GM11168 (cell line): ENCODE measurements around the gene AQP4.

ENCODE experiments used
- in situ Hi-C: fragments of 300-500 bp; cut with MboI; formaldehyde crosslinking; loops from one replicate; pipeline ENCODE4 v1.12.0; 2022; ENCODE audit warnings: low sequenced_read_pairs; ENCODE audit not compliant: unreplicated experiment

AQP4 gene

DNA sequence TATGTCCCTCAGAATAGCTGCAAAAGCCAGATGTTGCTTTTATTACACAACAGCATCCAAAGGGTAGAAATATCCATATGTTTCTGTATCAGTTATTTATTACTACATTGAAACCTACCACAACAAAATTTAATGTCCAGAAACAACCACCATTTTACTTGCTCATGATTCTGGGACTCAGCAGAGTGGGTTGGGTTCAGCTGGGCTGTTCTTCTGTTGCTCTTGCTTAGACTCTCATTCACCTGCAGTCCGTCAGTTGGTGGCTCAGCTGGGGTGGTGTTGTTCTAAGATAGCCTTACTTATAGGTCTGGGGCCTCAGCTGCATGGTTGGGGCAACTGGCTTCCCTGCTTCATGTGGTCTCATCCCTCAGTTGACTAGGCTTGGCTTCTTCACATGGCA lies 21.7 kb downstream of the AQP4 start:
- in situ Hi-C loops, result no loop called here

- in situ Hi-C loops, result no loop called here
Observed at GRCh38 chr18:26840965-26841364, 24.5 kb downstream of the AQP4 start.

GRCh38 chr18:26839609-26840008 lies 25.9 kb downstream of the AQP4 start:
- in situ Hi-C loops, result no loop called here

- in situ Hi-C loops, result no loop called here
Observed at GRCh38 chr18:26832302-26832701, 33.2 kb downstream of the AQP4 start.

DNA sequence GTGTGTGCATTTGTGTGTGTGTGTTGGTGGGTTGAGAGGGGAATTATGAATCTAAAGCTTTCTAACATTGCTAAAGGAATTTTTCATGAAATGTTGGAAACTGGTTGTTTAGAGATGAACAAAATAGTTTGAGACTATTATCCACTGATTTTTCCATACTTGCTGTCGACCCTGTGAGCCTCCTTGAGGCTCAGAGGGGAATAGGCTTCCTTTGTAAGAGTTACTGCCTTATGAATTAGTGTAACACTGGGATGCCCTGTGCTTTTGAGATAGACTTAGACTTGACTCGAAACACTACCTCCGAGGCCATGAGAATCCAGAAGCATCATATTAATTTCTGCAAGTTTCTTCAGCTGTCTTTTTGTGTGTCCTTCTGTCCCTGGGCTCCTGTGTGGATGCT lies 37.9 kb downstream of the AQP4 start:
- in situ Hi-C loops, result no loop called here

- in situ Hi-C loops, result no loop called here
Observed at GRCh38 chr18:26826656-26827235, 38.8 kb downstream of the AQP4 start.

- in situ Hi-C loops, result no loop called here
Observed at GRCh38 chr18:26821181-26821580, 44.3 kb downstream of the AQP4 start.

DNA sequence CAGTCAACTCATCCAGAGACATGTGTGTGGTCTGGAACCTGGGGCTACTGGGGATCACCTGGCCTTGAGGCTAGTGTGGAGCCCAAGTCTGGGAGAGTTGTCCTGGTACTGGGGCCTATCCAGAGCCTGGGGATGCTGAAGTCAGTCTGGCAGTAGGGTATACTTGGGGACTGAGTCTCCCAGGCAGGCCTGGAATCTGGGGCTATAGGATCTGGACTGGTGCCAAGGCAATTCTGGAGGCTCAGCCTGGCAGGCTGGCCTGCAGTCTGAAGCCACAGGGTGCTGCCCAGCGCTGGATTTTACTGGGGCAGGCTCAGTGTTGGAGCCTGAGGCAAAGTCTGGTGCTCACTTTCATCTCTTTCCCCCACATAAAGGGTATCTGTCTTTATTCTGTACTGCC lies 46.5 kb downstream of the AQP4 start:
- in situ Hi-C loops, result no loop called here

DNA sequence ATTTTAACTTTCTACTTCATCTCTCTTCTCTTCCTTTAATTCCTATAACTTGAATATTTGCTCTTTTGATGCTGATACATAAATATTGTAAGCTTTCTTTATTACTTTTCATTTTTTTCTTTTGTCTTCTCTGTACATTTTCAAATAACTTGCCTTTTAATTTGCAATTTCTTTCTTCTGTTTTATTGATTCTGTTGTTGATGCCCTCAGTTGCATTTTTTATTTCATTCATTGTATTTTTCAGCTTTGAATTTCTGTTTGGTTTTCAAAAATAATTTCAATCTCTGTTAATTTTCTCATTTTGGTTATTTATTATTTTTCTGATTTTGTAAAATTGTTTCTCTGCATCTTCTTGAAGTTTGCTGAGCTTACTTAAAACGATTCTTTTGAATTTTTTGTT lies 47.0 kb downstream of the AQP4 start:
- in situ Hi-C loops, result no loop called here

DNA sequence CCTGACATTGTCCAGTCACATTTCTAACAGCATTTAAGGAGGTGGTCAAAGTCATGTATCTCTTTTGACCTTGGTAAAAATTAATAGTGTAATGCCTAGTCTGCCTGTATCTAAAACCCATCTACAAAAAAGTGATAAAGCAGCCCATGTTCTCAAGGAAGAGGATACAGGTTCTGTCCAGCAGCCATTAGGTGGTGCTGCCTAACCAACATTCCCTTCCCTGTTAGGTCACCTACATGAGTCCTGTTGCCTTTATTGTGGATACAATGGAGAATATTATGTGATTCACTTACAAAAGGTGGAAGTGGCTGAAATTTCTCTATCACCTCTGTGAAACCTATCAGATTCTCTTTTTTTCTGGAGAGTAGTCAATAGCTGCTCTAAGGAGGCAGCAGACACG lies 52.5 kb downstream of the AQP4 start:
- in situ Hi-C loops, result no loop called here

- in situ Hi-C loops, result no loop called here
Observed at GRCh38 chr18:26812462-26812861, 53.0 kb downstream of the AQP4 start.

GRCh38 chr18:26809346-26809745 lies 56.2 kb downstream of the AQP4 start:
- in situ Hi-C loops, result loop anchor here (10.0 kb wide), 1 partner anchor 195 kb away; no protein-coding TSS in a partner anchor

DNA sequence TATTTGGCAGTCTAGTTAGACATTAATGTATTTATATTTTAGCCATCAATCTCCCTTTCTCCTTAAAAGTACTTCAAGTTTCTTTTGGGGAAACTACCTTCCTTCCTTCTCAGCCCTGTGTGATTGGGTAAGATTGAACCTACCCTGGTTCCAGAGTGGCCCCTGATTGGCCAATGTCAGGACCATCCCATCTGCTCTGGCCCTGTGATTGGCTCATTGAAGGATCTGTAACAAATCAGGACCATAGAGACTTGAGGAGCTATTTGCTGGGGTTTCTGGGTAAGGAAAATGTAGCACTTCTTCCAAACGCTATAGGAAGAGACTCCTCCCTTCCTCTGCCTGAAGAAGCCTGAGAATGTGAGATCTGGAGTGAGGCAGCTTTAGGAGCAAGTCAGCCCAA lies 59.3 kb downstream of the AQP4 start:
- in situ Hi-C loops, result loop anchor here (10.0 kb wide), 1 partner anchor 199 kb away; no protein-coding TSS in a partner anchor

DNA sequence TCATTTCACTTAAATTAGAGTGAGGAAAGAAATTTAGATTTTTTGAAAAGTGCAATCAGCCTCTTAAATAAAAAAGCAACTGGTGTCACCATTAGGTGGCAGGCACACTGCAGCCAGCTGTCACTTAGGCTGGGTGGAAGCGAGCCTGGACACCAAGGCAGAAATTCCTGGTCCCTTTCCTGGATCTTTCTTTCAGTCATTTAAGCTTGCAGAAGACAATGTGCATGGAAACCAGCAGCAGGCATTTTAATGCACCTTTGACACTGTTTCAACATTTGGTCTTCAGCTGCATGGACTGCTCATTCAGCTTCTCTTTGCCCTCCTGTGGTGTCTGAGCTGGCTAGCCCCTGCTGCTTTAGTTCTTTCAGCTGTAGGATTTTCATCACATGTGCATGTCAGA lies 61.0 kb downstream of the AQP4 start:
- in situ Hi-C loops, result loop anchor here (10.0 kb wide), 1 partner anchor 200 kb away; no protein-coding TSS in a partner anchor

- in situ Hi-C loops, result loop anchor here (10.0 kb wide), 1 partner anchor 201 kb away; no protein-coding TSS in a partner anchor
Observed at GRCh38 chr18:26803643-26804042, 61.9 kb downstream of the AQP4 start.

- in situ Hi-C loops, result loop anchor here (10.0 kb wide), 1 partner anchor 202 kb away; no protein-coding TSS in a partner anchor
Observed at GRCh38 chr18:26802330-26803200, 62.9 kb downstream of the AQP4 start.
